GM21423 (cell line): Measurements from ENCODE around the gene RORB.
A peak's percentile ranks its signal among the peaks of the same experiment; 100 is the strongest.

Experiments used
- ATAC-seq: cut with Tn5 transposase; IDR thresholded peaks from one replicate; pipeline ENCODE4 v1.9.1; 2021; ENCODE audit warnings: mild to moderate bottlenecking, moderate library complexity; ENCODE audit not compliant: unreplicated experiment

RORB gene

GRCh38 chr9:74496819-74497747 lies at the start of gene RORB:
TSS of gene RORB (plus strand) at chr9:74497335. CDS start at chr9:74497977, 642 bp downstream.
- ATAC-seq: peak; percentile 88

- no peak for ATAC-seq
These were observed 49.5 kb upstream of the RORB start for GRCh38 chr9:74447451-74448193.

GRCh38 chr9:74449060-74449459 lies 48.1 kb upstream of the RORB start:
- ATAC-seq: no peak

GRCh38 chr9:74458832-74459231 lies 38.3 kb upstream of the RORB start:
- ATAC-seq: no peak

- ATAC-seq: no peak
These were observed 33.3 kb upstream of the RORB start for GRCh38 chr9:74463825-74464224.

GRCh38 chr9:74478606-74479005 lies 18.5 kb upstream of the RORB start:
- no peak for ATAC-seq

- ATAC-seq: no peak
These were observed 17.4 kb upstream of the RORB start for GRCh38 chr9:74479711-74480110.

- no peak for ATAC-seq
These were observed 9.7 kb upstream of the RORB start for GRCh38 chr9:74487395-74487794.

GRCh38 chr9:74493512-74493911 lies 3.6 kb upstream of the RORB start:
- no peak for ATAC-seq

GRCh38 chr9:74494490-74494889 lies 2.6 kb upstream of the RORB start:
- ATAC-seq: no peak

GRCh38 chr9:74496406-74496805 lies 729 bp upstream of the RORB start:
- no peak for ATAC-seq

GRCh38 chr9:74497748-74498620 lies 849 bp downstream of the RORB start:
- ATAC-seq: no peak

- ATAC-seq: no peak
These were observed 1.5 kb downstream of the RORB start for GRCh38 chr9:74498621-74499095.

- ATAC-seq: no peak
These were observed 2.0 kb downstream of the RORB start for GRCh38 chr9:74499111-74499601.

GRCh38 chr9:74499770-74500583 lies 2.8 kb downstream of the RORB start:
- ATAC-seq: no peak

GRCh38 chr9:74500584-74500924 lies 3.4 kb downstream of the RORB start:
- ATAC-seq: no peak

- ATAC-seq: no peak
These were observed 4.4 kb downstream of the RORB start for GRCh38 chr9:74501570-74501969.

GRCh38 chr9:74503219-74503618 lies 6.1 kb downstream of the RORB start:
- ATAC-seq: no peak

- no peak for ATAC-seq
These were observed 6.5 kb downstream of the RORB start for GRCh38 chr9:74503666-74504065.

- no peak for ATAC-seq
These were observed 14.2 kb downstream of the RORB start for GRCh38 chr9:74511333-74511732.
